Neural progenitor cell (in vitro differentiated cells): ENCODE data around the gene GPR68. TPM values are rescaled to one million over a fixed set of nuclear protein-coding genes. Genes with fewer than 3 reads are reported as not detected.

Source experiments
- DNase-seq: peaks from one replicate; pipeline ENCODE4 v3.0.0-alpha.2; 2016; ENCODE audit warnings: low spot score
- H2AFZ ChIP-seq: fragments of 200-600 bp; sonication (generic); replicated peaks from 2 replicates; pipeline ENCODE4 v1.6.1; 2016; ENCODE audit warnings: antibody characterized with exemption
- H3F3A ChIP-seq: fragments of 200-600 bp; sonication (generic); 2 replicates; pipeline ENCODE4 v1.6.1; 2016; ENCODE audit warnings: antibody characterized with exemption, low read depth
- H3K27ac ChIP-seq: fragments of 200-600 bp; sonication (generic); 2 replicates; pipeline ENCODE4 v1.5.1; 2016; ENCODE audit warnings: mild to moderate bottlenecking
- H3K27me3 ChIP-seq: fragments of 200-600 bp; sonication (generic); 2 replicates; pipeline ENCODE4 v1.6.1; 2016; ENCODE audit warnings: mild to moderate bottlenecking, moderate library complexity
- H3K36me3 ChIP-seq: fragments of 200-600 bp; sonication (generic); 2 replicates; pipeline ENCODE4 v1.5.1; 2016
- H3K4me1 ChIP-seq: fragments of 200-600 bp; sonication (generic); 2 replicates; pipeline ENCODE4 v1.6.1; 2016; ENCODE audit warnings: mixed run types
- H3K4me2 ChIP-seq: fragments of 200-600 bp; sonication (generic); 2 replicates; pipeline ENCODE4 v1.6.1; 2016
- H3K4me3 ChIP-seq: fragments of 200-600 bp; sonication (generic); 2 replicates; pipeline ENCODE4 v1.5.1; 2016
- H3K79me2 ChIP-seq: fragments of 200-600 bp; sonication (generic); 2 replicates; pipeline ENCODE4 v1.6.1; 2016; ENCODE audit warnings: low read depth
- H3K9ac ChIP-seq: fragments of 200-600 bp; sonication (generic); 2 replicates; pipeline ENCODE4 v1.6.1; 2016
- H3K9me3 ChIP-seq: fragments of 200-600 bp; sonication (generic); 2 replicates; pipeline ENCODE4 v1.5.1; 2016; ENCODE audit warnings: low read depth
- H4K20me1 ChIP-seq: fragments of 200-600 bp; sonication (generic); 2 replicates; pipeline ENCODE4 v1.6.1; 2016; ENCODE audit warnings: low read depth
- H3K27ac Mint-ChIP-seq: 3 replicates; pipeline ENCODE4 v1.8.0; 2021; ENCODE audit warnings: mixed read lengths
- H3K27me3 Mint-ChIP-seq: 2 replicates; pipeline ENCODE4 v1.8.0; 2022; ENCODE audit warnings: low read depth, mild to moderate bottlenecking, inconsistent platforms, moderate library complexity, mixed read lengths; ENCODE audit not compliant: insufficient read depth
- H3K36me3 Mint-ChIP-seq: 3 replicates; pipeline ENCODE4 v1.8.0; 2021; ENCODE audit warnings: mixed read lengths
- H3K4me1 Mint-ChIP-seq: 3 replicates; pipeline ENCODE4 v1.8.0; 2021; ENCODE audit warnings: mixed read lengths
- H3K4me3 Mint-ChIP-seq: 3 replicates; pipeline ENCODE4 v1.8.0; 2021; ENCODE audit warnings: mild to moderate bottlenecking, moderate library complexity, mixed read lengths
- H3K9me3 Mint-ChIP-seq: 3 replicates; pipeline ENCODE4 v1.8.0; 2020; ENCODE audit warnings: mixed read lengths
- EZH2 ChIP-seq: fragments of 200-600 bp; sonication (generic); IDR thresholded peaks from 2 replicates; pipeline ENCODE4 v1.6.1; 2017; ENCODE audit warnings: antibody characterized with exemption, mild to moderate bottlenecking, moderate library complexity
- EZH2phosphoT487 ChIP-seq: fragments of 200-600 bp; sonication (generic); IDR thresholded peaks from 2 replicates; pipeline ENCODE4 v1.6.1; 2017; ENCODE audit warnings: antibody characterized with exemption
- total RNA-seq: library from RNA; depleted of rRNA; stranded (reverse); fragments of >200 nt; gene quantifications from 2 replicates; pipeline ENCODE4 v1.2.3, GENCODE V29; 2015; ENCODE audit warnings: low replicate concordance
- TF ChIP-seq, protein P1 (sequence below): fragments of 200-600 bp; sonication (generic); IDR thresholded peaks from 2 replicates; pipeline ENCODE4 v1.5.1; 2017; ENCODE audit warnings: antibody characterized with exemption, mild to moderate bottlenecking

Gene GPR68
- total RNA-seq, 1 donor from 2014 or later: not detected

DNA sequence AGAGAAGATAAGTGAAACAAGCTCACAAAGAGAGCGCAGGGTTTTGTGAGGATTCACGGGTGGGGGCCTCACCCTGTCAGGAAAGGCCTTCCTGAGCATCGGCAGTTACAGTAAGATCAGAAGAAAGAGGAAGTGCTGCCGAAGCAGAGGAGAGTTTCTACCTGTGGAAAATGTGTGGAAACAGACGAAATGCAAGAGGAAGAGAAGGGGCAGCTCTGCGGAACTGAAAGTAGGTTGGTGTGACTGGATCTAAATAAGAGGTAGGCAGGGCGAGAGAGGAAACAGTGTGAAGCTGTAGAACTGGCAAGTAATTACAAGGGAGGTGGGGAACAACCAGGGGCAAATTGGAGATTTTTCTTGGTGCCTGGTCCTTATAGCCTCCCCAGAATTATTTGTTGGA lies 2.6 kb downstream of the GPR68 start:
- H3K9me3 Mint-ChIP-seq: peaks cover 6% of the 10 kb centered on the region
- H3K4me2 ChIP-seq: no peak overlapping the region
- no peak overlapping the region for H3K4me3 Mint-ChIP-seq
- TF ChIP-seq EZH2phosphoT487 (no peak), EZH2 (no peak)
- TF ChIP-seq, protein P1, sequence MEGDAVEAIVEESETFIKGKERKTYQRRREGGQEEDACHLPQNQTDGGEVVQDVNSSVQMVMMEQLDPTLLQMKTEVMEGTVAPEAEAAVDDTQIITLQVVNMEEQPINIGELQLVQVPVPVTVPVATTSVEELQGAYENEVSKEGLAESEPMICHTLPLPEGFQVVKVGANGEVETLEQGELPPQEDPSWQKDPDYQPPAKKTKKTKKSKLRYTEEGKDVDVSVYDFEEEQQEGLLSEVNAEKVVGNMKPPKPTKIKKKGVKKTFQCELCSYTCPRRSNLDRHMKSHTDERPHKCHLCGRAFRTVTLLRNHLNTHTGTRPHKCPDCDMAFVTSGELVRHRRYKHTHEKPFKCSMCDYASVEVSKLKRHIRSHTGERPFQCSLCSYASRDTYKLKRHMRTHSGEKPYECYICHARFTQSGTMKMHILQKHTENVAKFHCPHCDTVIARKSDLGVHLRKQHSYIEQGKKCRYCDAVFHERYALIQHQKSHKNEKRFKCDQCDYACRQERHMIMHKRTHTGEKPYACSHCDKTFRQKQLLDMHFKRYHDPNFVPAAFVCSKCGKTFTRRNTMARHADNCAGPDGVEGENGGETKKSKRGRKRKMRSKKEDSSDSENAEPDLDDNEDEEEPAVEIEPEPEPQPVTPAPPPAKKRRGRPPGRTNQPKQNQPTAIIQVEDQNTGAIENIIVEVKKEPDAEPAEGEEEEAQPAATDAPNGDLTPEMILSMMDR: no peak
- no peak overlapping the region for H2AFZ ChIP-seq
- no peaks in the 10 kb centered on the region for H3K27me3 ChIP-seq
- H3K4me3 ChIP-seq: no peak overlapping the region
- no peaks in the 10 kb centered on the region for H4K20me1 ChIP-seq
- no peaks in the 10 kb centered on the region for H3K4me1 ChIP-seq
- H3K36me3 Mint-ChIP-seq: no peaks in the 10 kb centered on the region
- H3K9ac ChIP-seq: no peak overlapping the region
- no peak for DNase-seq
- no peaks in the 10 kb centered on the region for H3K36me3 ChIP-seq
- H3K27ac Mint-ChIP-seq: no peak overlapping the region
- peaks cover 13% of the 10 kb centered on the region for H3K27me3 Mint-ChIP-seq
- H3K9me3 ChIP-seq: no peaks in the 10 kb centered on the region
- no peak overlapping the region for H3K27ac ChIP-seq
- H3K79me2 ChIP-seq: no peaks in the 10 kb centered on the region
- peaks cover 17% of the 10 kb centered on the region for H3K4me1 Mint-ChIP-seq
- H3F3A ChIP-seq: no peaks in the 10 kb centered on the region

DNA sequence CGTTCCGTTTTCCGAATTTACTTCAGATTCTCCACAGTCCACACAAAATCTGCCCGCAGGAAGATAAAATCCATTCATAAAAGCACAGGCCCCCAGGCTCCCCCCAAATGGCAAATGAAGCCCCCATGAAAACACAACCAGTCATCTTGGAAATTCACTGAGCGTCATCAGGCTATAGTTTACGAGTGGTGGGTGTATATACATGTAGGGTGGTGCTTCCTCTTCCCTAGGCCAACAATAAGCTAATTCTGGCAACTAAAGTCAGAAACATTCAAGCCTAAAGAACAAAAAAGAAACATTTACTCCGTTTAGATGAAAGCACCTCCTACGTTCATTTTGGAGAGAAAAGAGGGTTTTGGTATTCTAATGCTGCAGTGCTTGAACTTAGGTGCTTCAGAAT lies 5.8 kb downstream of the GPR68 start:
- H3K4me2 ChIP-seq: no peak overlapping the region
- H3K9me3 ChIP-seq: no peaks in the 10 kb centered on the region
- no peak overlapping the region for H2AFZ ChIP-seq
- Mint-ChIP-seq H3K9me3 (peaks cover 15% of the 10 kb centered on the region), H3K4me3 (no peak overlapping the region), H3K27me3 (peaks cover 13% of the 10 kb centered on the region), H3K27ac (no peak overlapping the region), H3K4me1 (peaks cover 2% of the 10 kb centered on the region), H3K36me3 (no peaks in the 10 kb centered on the region)
- TF ChIP-seq EZH2phosphoT487: no peak
- TF ChIP-seq EZH2: no peak
- TF ChIP-seq, protein P1: no peak
- no peak overlapping the region for H3K9ac ChIP-seq
- no peak for DNase-seq
- H3K27me3 ChIP-seq: no peaks in the 10 kb centered on the region
- no peaks in the 10 kb centered on the region for H3K4me1 ChIP-seq
- no peak overlapping the region for H3K27ac ChIP-seq
- no peaks in the 10 kb centered on the region for H3K36me3 ChIP-seq
- no peaks in the 10 kb centered on the region for H4K20me1 ChIP-seq
- H3F3A ChIP-seq: no peaks in the 10 kb centered on the region
- H3K4me3 ChIP-seq: no peak overlapping the region
- no peaks in the 10 kb centered on the region for H3K79me2 ChIP-seq

DNA sequence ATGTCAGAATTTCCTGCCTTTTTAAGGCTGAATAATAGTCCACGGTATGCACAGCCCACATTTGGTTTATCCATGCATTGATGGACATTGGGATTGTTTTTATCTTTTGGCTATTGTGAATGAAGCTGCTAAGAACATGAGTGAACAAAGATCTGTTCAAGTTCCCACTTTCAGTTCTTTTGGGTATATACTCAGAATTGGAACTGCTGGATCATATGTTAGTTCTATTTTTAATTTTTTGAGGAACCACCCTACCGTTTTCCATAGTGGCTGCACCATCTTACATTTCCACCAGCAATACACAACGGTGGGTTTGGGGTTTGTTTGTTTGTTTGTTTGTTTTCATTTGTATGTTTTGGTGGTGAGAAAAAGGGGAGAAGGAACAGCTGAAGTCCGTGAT lies 6.4 kb downstream of the GPR68 start:
- Histone ChIP-seq H3K36me3 (no peaks in the 10 kb centered on the region), H2AFZ (no peak overlapping the region), H3K4me3 (no peak overlapping the region), H3K9me3 (no peaks in the 10 kb centered on the region), H3K9ac (no peak overlapping the region), H3K79me2 (no peaks in the 10 kb centered on the region), H3F3A (no peaks in the 10 kb centered on the region), H3K4me1 (no peaks in the 10 kb centered on the region), H3K27ac (no peak overlapping the region), H3K4me2 (no peak overlapping the region), H3K27me3 (no peaks in the 10 kb centered on the region), H4K20me1 (no peaks in the 10 kb centered on the region)
- DNase-seq: no peak
- Mint-ChIP-seq H3K36me3 (no peaks in the 10 kb centered on the region), H3K4me3 (no peak overlapping the region), H3K27ac (no peak overlapping the region), H3K27me3 (peaks cover 10% of the 10 kb centered on the region), H3K4me1 (no peaks in the 10 kb centered on the region), H3K9me3 (peaks cover 15% of the 10 kb centered on the region)
- TF ChIP-seq EZH2phosphoT487: no peak
- TF ChIP-seq, protein P1: no peak
- no peak for TF ChIP-seq EZH2

DNA sequence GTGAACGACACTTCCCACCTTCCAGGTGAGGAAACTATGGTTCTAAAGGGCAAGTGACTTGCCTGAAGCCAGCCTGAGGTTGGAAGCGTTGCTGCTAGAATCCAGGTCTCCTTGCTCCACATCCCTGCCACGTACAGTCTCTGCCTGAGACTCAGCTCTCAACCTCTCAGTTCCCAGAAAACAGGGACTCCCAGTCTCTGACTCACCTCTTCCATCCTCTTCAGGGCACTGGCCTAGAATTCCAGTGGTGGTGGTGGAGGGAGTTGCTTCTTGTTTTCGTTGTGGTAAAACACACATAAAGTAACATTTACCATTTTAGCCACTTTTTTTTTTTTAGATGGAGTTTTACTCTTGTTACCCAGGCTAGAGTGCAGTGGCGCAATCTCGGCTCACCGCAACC lies 7.3 kb downstream of the GPR68 start:
- Histone ChIP-seq H3K9me3 (no peaks in the 10 kb centered on the region), H3K79me2 (no peaks in the 10 kb centered on the region), H3K27ac (no peak overlapping the region), H2AFZ (no peak overlapping the region), H3K4me1 (no peaks in the 10 kb centered on the region), H3K27me3 (no peaks in the 10 kb centered on the region), H3K4me3 (no peak overlapping the region), H3K36me3 (no peaks in the 10 kb centered on the region), H3K4me2 (no peak overlapping the region), H4K20me1 (no peaks in the 10 kb centered on the region), H3F3A (no peaks in the 10 kb centered on the region), H3K9ac (no peak overlapping the region)
- H3K27ac Mint-ChIP-seq: no peak overlapping the region
- no peak overlapping the region for H3K4me3 Mint-ChIP-seq
- peaks cover 3% of the 10 kb centered on the region for H3K36me3 Mint-ChIP-seq
- DNase-seq: no peak
- H3K4me1 Mint-ChIP-seq: peaks cover 4% of the 10 kb centered on the region
- H3K27me3 Mint-ChIP-seq: peaks cover 10% of the 10 kb centered on the region
- H3K9me3 Mint-ChIP-seq: peaks cover 18% of the 10 kb centered on the region
- TF ChIP-seq EZH2phosphoT487 (no peak), EZH2 (no peak)
- TF ChIP-seq, protein P1: no peak
